Measurements from ENCODE around the gene C10orf95.
"Not testable (repeated sequence)": the region's sequence is repeated elsewhere in the genome, so short reads cannot be mapped to it uniquely, and the experiment has no call there.

C10orf95 gene

GRCh38 chr10:102463983-102464382 is 12.6 kb upstream of the C10orf95 start:
- DNase-seq, result no peak

- DNase-seq, result no peak
These were observed 11.2 kb upstream of the C10orf95 start for GRCh38 chr10:102462512-102463054.

GRCh38 chr10:102461187-102462054 is 10.1 kb upstream of the C10orf95 start:
- DNase-seq, result peak; percentile 96

GRCh38 chr10:102460836-102461186 is 9.5 kb upstream of the C10orf95 start:
- DNase-seq, result no peak

GRCh38 chr10:102458656-102459055 is 7.3 kb upstream of the C10orf95 start:
- no peak for DNase-seq

GRCh38 chr10:102457591-102458150 is 6.3 kb upstream of the C10orf95 start:
- no peak for DNase-seq

GRCh38 chr10:102455893-102456471 is 4.6 kb upstream of the C10orf95 start:
- DNase-seq, result no peak

- DNase-seq, result not testable (repeated sequence)
These were observed 3.5 kb upstream of the C10orf95 start for GRCh38 chr10:102454662-102455487.

GRCh38 chr10:102453502-102453901 is 2.2 kb upstream of the C10orf95 start:
- DNase-seq, result no peak

- peak; percentile 43 for DNase-seq
These were observed 1.5 kb upstream of the C10orf95 start for GRCh38 chr10:102452672-102453340.

- DNase-seq, result peak; percentile 79
These were observed 804 bp downstream of the C10orf95 start for GRCh38 chr10:102450374-102451104.

- no peak for DNase-seq
These were observed 1.3 kb downstream of the C10orf95 start for GRCh38 chr10:102450124-102450373.

- peak; percentile 76 for DNase-seq
These were observed 1.8 kb downstream of the C10orf95 start for GRCh38 chr10:102449321-102450123.

GRCh38 chr10:102444851-102445250 is 6.5 kb downstream of the C10orf95 start:
- DNase-seq, result no peak

GRCh38 chr10:102438374-102438773 is 13.0 kb downstream of the C10orf95 start:
- DNase-seq, result no peak

- no peak for DNase-seq
These were observed 13.8 kb downstream of the C10orf95 start for GRCh38 chr10:102437515-102437914.

GRCh38 chr10:102436312-102436711 is 15.0 kb downstream of the C10orf95 start:
- no peak for DNase-seq

GRCh38 chr10:102435529-102436233 is 15.7 kb downstream of the C10orf95 start:
- peak; percentile 43 for DNase-seq

- no peak for DNase-seq
These were observed 16.2 kb downstream of the C10orf95 start for GRCh38 chr10:102435133-102435497.

GRCh38 chr10:102434394-102435132 is 16.8 kb downstream of the C10orf95 start:
- DNase-seq, result no peak

All from stimulated activated CD4-positive, alpha-beta T cell treated with anti-CD3 and anti-CD28 coated beads, Interleukin-12 subunit alpha, Interleukin-12 subunit beta, amount 100 ng/mL, for 4 hours (primary cell).